Gastroesophageal sphincter (tissue), 4 donors: Measurements from ENCODE around the gene WDR83. TPM values are rescaled to one million over a fixed set of nuclear protein-coding genes. Genes with fewer than 3 reads are reported as not detected.

ENCODE experiments used
- ATAC-seq: fragments of 150-250 bp; one replicate; pipeline ENCODE4 v1.9.1; 2016; ENCODE audit warnings: mild to moderate bottlenecking, moderate library complexity
- H3K27ac ChIP-seq, 4 donors: fragments of 200-600 bp; sonication (generic) in 3 of 4; 1 replicate in 3 of 4; 2 replicates in 1 of 4; pipeline ENCODE4 v1.5.1; 2016 to 2019
- H3K27me3 ChIP-seq: fragments of 200-600 bp; sonication (generic); one replicate; pipeline ENCODE4 v1.5.1; 2019
- H3K36me3 ChIP-seq, 2 donors: fragments of 200-600 bp; sonication (generic); one replicate each; pipeline ENCODE4 v1.5.1; 2019; ENCODE audit warnings: control low read depth in 1 of 2
- H3K4me1 ChIP-seq, 3 donors: fragments of 200-600 bp; sonication (generic); 1 replicate in 2 of 3; 2 replicates in 1 of 3; pipeline ENCODE4 v1.5.1; 2016 to 2019; ENCODE audit warnings: control low read depth in 2 of 3
- H3K4me3 ChIP-seq, 2 donors: fragments of 200-600 bp; sonication (generic); one replicate each; pipeline ENCODE4 v1.5.1; 2019; ENCODE audit warnings: mild to moderate bottlenecking in 1 of 2, moderate library complexity in 1 of 2
- H3K9me3 ChIP-seq, 3 donors: fragments of 200-600 bp; sonication (generic); one replicate each; pipeline ENCODE4 v1.5.1; 2017 to 2019; ENCODE audit warnings: control low read depth in 2 of 3
- CTCF ChIP-seq, 4 experiments: fragments of 200-600 bp in 2 of 4; fragments of 450-650 bp in 2 of 4; sonication (generic) in 1 of 4; IDR thresholded peaks; one replicate each; pipeline ENCODE4 v1.5.1; 2017 to 2019; ENCODE audit warnings: antibody characterized with exemption in 4 of 4, mild to moderate bottlenecking in 2 of 4, moderate library complexity in 2 of 4
- EP300 ChIP-seq: sonication (generic); formaldehyde crosslinking; IDR thresholded peaks from one replicate; pipeline ENCODE4 v1.6.1; 2017; ENCODE audit warnings: antibody characterized with exemption, mild to moderate bottlenecking
- POLR2A ChIP-seq, 2 donors: fragments of 450-650 bp; IDR thresholded peaks; one replicate each; pipeline ENCODE4 v1.6.1; 2017; ENCODE audit warnings: antibody characterized with exemption in 2 of 2, mild to moderate bottlenecking in 2 of 2, moderate library complexity in 1 of 2
- POLR2AphosphoS5 ChIP-seq: sonication (generic); formaldehyde crosslinking; IDR thresholded peaks from one replicate; pipeline ENCODE4 v1.6.1; 2017; ENCODE audit warnings: antibody characterized with exemption
- WGBS, 2 donors: methylation state at CpG; one replicate each; pipeline ENCODE4 v1.1.5; 2018; ENCODE audit warnings: low coverage in 1 of 2; 5-methylcytosine and 5-hydroxymethylcytosine counted together
- total RNA-seq, 4 donors: library from RNA; depleted of rRNA; stranded (reverse); fragments of >200 nt; gene quantifications; one replicate each; pipeline ENCODE4 v1.1.0, GENCODE V29; 2016

Gene WDR83
- total RNA-seq, 4 donors from 2014 or later = 8.8 to 19.8 (median 15.5) TPM

DNA sequence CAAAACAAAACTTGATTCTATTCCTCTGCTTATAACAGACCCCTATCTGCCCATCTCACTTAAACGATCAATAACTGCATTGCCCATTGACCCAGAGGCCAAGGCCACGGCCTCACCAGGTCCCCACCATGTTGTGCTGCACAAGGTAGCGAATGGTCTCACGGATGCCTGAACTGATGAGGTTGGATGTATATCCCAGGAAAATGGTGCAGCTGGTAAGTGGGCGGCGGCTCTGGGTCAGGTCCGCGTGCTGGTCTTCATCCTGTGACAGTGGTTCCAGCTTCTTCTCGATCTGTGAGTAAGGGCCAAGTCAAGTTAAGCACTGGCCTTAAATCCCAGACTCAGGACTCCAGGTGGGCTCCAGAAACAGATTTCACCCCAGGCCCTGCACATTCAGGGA, 13.4 kb downstream of the WDR83 start:
- WGBS, 2 donors = 91% methylated on average over 8 of the region's 9 CpGs; no CpG with 5 or more reads in 1 of the 2 donors
- Histone ChIP-seq H3K9me3 (no peaks in the 10 kb centered on the region), H3K4me3 (peak overlapping the region in 1 of 2 donors; percentile 67), H3K4me1 (peaks cover 0 to 33% (median 9%) of the 10 kb centered on the region in 3 donors), H3K27ac (no peak overlapping the region), H3K27me3 (no peaks in the 10 kb centered on the region), H3K36me3 (peaks cover 0 to 53% of the 10 kb centered on the region in 2 donors)
- TF ChIP-seq CTCF (IDR thresholded peaks at IDR 0.05) = no peak
- no peak for TF ChIP-seq EP300
- TF ChIP-seq POLR2AphosphoS5 = no peak
- no peak for TF ChIP-seq POLR2A (IDR thresholded peaks at IDR 0.05)
- ATAC-seq = no peak

DNA sequence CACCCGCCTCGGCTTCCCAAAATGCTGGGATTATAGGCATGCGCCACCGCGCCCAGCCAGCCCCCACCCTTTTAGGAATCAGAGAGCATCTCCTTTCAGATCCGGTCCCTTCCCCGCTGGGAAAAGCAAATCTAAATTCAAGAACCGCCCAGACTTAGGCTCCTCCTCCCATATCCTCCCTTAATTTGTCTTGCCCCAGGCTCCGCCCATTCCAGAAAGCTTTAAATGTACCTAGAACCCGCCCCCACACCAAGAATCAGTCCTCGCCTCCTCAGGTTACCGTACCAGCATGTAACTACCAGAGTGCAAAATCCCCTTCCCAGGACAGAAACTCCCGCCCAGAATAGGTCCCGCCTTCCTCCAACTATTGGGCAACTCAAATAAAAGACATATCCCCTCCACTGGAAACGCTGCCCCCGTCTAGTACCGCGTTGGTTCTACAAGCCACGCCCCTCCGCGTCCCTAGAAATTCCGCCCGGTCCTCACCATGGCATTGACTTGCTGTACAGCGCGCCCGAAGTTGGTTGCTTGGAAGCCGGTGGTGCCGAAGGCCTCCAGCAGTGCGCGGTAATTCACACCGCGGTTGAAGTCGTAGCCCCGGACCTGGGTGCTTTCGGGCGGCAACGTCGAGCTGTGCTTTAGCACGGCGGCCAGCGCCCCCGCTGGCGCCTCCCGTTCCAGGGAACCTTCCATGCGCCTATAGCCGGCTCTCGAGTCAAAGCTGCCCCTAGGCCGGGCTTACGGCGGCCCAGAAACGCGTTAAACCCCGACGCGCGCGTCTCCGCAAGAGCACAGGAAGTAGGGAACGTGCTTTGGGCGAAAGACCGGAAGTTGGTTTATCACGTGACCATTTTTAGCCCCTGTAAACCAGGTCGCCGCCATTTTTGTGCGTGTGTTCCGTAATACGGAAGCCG, 14.7 kb downstream of the WDR83 start, which contains the start of gene DHPS:
DHPS (minus strand) TSS at position 807 of the 914 bp plus-strand sequence; CDS start at position 693, 114 bp downstream.
- H3K4me1 ChIP-seq = peaks cover 0 to 29% (median 9%) of the 10 kb centered on the region in 3 donors
- no peaks in the 10 kb centered on the region for H3K27me3 ChIP-seq
- ATAC-seq = peak; percentile 90
- 0 to 1% methylated on average over 11 to 24 of the region's 68 CpGs for WGBS, 2 donors
- H3K27ac ChIP-seq = peak within 1 kb of the TSS; percentile 79 to 98 (median 97)
- H3K36me3 ChIP-seq = peaks cover 0 to 40% of the 10 kb centered on the region in 2 donors
- no peaks in the 10 kb centered on the region for H3K9me3 ChIP-seq
- TF ChIP-seq EP300 (no peak), POLR2AphosphoS5 (peak; percentile 82), POLR2A (IDR thresholded peaks at IDR 0.05) (peak; percentile 38 to 61), CTCF (IDR thresholded peaks at IDR 0.05) (peak in 1 of 4 experiments; percentile 13)
- H3K4me3 ChIP-seq = peak within 1 kb of the TSS; percentile 51 to 67

DNA sequence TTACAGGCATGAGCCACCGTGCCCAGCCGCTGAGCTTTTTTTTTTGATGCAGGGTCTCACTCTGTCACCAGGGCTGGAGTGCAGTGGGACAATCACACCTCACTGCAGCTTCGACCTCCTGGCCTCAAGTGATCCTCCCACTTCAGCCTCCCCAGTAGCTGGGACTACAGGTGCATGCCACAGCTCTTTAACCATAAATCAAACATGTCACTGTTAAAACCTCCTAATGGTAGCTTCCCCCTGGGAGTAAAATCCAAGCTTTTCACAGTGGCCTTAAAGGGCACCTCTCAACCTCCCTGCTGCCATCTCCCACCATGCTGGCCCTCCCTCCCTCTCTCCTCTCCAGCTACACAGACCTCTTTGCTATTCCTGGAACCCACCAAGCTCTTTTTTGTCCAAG, 19.2 kb downstream of the WDR83 start:
- Histone ChIP-seq H3K4me1 (peaks cover 0 to 8% (median under 1%) of the 10 kb centered on the region in 3 donors), H3K4me3 (no peak overlapping the region), H3K27me3 (no peaks in the 10 kb centered on the region), H3K36me3 (peaks cover 0 to 6% of the 10 kb centered on the region in 2 donors), H3K9me3 (no peaks in the 10 kb centered on the region), H3K27ac (no peak overlapping the region)
- ATAC-seq = no peak
- 80% methylated on average over 3 of the region's 3 CpGs; no CpG with 5 or more reads in 1 of the 2 donors for WGBS, 2 donors
- TF ChIP-seq CTCF (IDR thresholded peaks at IDR 0.05) (no peak), EP300 (no peak), POLR2AphosphoS5 (no peak), POLR2A (IDR thresholded peaks at IDR 0.05) (no peak)

DNA sequence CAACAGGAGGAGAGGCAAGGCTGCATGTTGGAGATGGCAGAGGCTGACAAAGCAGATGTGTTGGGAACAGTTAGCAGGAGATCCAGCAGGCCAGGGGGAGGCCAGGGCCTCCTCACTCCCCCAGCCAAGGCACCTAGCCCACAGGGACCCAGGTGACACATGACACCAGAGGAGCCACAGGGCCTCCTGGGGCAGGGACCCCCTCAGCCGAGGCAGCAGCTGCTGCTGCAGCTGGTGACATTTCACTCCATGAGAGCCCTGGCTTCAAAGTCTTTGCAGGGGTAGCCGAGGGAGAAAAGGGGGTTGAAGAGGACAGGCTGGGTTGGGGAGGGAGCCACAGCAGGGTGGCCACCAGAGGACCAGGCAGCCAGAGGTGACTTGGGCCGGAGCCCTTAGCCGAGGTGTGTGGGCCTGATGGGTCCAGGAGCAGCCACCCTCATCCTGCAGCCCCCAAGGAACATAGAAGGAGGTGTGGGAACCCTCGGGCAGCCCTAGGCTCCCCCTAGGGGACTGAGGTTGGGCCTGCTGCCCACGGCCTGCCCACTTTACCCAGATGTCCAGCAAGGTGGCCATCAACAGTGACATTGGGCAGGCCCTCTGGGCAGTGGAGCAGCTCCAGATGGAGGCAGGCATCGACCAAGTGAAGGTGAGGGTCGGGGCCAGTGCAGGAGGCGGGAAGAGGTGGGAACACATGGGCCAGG, 21.0 kb downstream of the WDR83 start, which contains the start of gene GNG14:
GNG14 (plus strand) TSS at position 503 of the 701 bp plus-strand sequence; CDS start at position 554, 51 bp downstream.
- 66% methylated on average over 2 of the region's 9 CpGs; no CpG with 5 or more reads in 1 of the 2 donors for WGBS, 2 donors
- no peak for ATAC-seq
- no peak within 1 kb of the TSS for H3K4me3 ChIP-seq
- TF ChIP-seq POLR2AphosphoS5 = no peak
- no peak for TF ChIP-seq CTCF (IDR thresholded peaks at IDR 0.05)
- TF ChIP-seq EP300 = no peak
- no peak for TF ChIP-seq POLR2A (IDR thresholded peaks at IDR 0.05)
- H3K4me1 ChIP-seq = no peaks in the 10 kb centered on the region
- H3K9me3 ChIP-seq = no peaks in the 10 kb centered on the region
- no peak within 1 kb of the TSS for H3K27ac ChIP-seq
- peaks cover 0 to 6% of the 10 kb centered on the region in 2 donors for H3K36me3 ChIP-seq
- H3K27me3 ChIP-seq = no peaks in the 10 kb centered on the region
